HG03565 (cell line): ENCODE data around the gene FOLR3.
"Not testable (repeated sequence)": the region's sequence is repeated elsewhere in the genome, so short reads cannot be mapped to it uniquely, and the experiment has no call there.

Source experiments
- ATAC-seq: cut with Tn5 transposase; IDR thresholded peaks from one replicate; pipeline ENCODE4 v1.9.1; 2021; ENCODE audit warnings: mild to moderate bottlenecking, moderate library complexity; ENCODE audit not compliant: unreplicated experiment

Gene FOLR3

DNA sequence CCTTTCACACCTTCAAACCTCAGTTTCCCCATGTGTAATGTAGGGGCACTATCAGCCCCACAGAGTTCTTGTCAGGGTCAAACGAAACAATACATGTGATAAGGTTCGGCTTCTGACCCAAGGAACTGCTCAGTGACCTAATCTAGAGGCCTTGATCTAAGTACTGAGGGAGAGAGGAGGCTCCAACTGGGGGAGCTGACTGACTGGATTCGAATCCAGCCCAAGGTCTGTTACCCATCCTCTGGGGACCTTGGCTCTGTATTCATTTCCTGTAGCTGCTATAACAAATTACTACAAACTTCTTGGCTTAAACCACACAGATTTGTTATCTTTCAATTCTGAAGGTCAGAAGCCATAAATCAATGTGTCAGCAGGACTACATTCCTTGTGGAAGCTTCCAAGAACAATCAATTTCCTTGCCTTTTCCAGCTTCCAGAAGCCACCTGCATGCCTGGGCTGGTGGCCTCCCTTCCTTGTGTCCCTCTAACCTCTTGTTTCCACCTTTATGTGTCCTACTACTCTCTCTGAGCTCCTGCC is 12.3 kb upstream of the FOLR3 start:
- no peak for ATAC-seq

DNA sequence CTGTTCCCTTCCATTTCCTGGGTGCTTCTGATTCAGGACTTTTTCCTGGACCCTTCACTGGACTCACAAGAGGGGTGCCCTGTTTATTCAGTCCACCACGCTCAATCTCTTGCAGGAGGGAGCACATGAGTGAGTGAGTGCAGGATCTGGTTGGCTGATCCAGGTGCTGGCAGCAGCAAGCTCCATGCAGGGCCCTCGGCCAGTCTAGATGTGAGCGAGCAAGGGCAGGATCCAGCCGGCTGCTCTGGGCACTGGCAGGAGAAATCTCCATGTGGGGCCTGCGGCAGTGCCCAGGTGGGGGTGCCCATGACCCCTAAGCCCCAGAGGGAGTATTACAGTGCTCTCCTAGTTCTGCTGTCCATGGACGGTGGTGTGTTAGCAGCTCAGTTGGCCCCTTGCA is 11.5 kb upstream of the FOLR3 start:
- no peak for ATAC-seq

DNA sequence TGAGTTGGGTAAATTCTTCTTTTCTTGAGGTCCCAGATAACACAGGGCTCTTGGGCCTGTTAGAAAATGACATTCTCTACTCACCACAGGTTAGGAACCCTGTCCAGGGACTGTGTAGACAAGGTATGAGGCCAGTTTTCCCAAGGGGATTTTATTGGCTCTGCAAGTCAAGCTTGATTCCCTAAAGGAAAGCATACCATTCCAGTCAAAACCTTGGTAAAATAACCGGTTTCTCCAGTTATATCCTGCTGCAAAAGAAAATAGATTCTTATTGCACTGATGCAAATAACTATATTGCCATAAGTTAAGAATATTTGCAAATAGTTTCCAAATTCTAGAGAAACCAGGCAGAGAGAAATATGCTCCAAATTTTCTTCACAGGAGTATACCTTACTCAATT is 9.6 kb upstream of the FOLR3 start:
- no peak for ATAC-seq

- no peak for ATAC-seq
These were observed 7.6 kb upstream of the FOLR3 start for GRCh38 chr11:72127923-72128322.

GRCh38 chr11:72129381-72129780 is 6.1 kb upstream of the FOLR3 start:
- no peak for ATAC-seq

DNA sequence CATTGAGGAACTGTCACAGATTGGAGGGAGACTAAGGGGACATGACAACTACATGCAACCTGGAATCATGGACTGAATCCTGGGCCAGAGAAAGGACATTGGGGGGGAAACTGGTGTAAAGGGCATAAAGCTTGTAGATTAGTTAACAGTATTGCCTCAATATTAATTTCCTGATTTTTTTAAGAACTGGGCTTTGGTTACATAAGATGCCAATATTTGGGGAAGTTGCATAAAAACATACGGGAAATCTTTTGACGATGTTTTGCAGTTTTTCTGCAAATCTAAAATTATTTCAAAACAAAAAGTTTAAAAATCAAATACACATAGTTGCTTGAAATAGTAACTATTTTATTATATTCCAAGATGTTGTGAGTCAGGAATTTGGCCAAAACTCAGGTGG is 2.9 kb upstream of the FOLR3 start:
- ATAC-seq = no peak

DNA sequence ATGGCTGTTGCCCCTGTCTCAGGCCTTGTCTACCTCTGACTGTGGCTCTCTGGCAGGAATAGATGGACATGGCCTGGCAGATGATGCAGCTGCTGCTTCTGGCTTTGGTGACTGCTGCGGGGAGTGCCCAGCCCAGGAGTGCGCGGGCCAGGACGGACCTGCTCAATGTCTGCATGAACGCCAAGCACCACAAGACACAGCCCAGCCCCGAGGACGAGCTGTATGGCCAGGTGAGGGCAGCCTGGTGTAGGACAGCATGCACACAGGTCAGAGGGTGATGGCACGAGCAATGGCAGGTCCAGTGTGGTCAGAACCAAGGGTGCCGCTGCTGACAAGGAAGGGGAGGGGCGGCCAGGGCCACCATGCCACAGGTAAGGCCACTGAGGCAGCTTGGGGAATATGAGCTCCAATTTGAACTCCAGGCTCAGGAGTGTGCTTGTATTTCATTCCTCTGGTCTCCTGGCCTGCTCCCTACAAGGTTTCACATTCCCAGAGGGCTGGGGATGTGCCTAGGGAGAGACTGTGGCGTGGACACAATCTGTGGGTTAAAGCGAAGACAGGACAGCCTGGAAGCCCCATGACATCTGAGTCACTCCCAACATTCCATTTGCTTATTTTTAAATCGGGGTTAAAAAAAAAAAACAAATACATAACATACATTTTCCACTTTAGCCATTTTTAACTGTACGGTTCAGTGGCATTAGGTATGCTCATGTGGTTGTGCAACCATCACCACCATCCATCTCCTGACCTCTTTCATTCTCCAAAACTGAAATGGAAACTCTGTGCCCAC is 562 bp downstream of the FOLR3 start:
- ATAC-seq = no peak

DNA sequence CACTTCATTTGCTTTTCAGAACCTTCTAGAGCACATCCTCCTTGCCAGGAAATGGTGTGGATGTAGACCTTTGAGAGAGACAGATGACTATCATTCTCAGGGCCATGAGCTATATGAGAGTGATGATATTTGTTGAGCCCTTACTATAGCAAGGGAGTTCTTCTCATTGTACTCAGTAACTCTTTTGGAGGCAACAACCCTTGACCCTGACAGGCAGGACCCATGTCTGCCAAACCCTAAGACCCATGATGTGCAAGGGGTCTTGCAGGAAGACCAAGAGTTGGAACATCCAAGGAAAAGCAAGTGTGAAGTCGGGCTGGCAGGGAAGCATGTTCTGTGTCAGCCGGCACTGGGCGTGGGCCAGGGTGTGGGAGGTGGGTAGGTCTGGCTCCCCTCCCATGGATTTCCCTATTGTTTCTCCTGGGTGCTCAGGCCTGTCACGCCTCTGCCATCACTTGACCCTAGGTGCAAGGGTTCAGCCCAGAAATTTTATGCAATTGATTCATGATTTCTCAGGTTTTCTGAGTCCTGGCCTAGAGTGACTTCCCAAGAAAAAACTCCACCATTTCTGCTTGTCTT is 1.2 kb downstream of the FOLR3 start:
- ATAC-seq = no peak

DNA sequence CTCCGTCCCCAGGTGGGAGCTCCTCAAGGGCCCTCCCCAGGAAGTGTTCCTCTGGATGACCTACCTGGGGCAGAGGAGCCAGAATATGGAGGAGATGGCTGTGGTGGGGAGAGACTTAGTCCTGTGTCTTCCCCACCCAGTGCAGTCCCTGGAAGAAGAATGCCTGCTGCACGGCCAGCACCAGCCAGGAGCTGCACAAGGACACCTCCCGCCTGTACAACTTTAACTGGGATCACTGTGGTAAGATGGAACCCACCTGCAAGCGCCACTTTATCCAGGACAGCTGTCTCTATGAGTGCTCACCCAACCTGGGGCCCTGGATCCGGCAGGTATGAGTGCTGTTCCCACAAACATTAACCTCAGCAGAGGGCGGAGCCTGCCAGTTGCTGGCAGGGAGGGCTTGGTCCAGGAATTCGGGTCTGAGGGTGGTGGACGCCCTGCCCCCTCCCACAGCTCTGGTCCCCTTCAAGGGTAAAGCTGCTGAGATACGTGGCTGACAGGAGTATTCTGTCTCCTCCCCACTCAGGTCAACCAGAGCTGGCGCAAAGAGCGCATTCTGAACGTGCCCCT is 3.4 kb downstream of the FOLR3 start:
- ATAC-seq = no peak

- no peak for ATAC-seq
These were observed 4.0 kb downstream of the FOLR3 start for GRCh38 chr11:72139500-72139899.

- no peak for ATAC-seq
These were observed 5.1 kb downstream of the FOLR3 start for GRCh38 chr11:72140661-72141060.

GRCh38 chr11:72141066-72141465 is 5.5 kb downstream of the FOLR3 start:
- ATAC-seq = no peak

DNA sequence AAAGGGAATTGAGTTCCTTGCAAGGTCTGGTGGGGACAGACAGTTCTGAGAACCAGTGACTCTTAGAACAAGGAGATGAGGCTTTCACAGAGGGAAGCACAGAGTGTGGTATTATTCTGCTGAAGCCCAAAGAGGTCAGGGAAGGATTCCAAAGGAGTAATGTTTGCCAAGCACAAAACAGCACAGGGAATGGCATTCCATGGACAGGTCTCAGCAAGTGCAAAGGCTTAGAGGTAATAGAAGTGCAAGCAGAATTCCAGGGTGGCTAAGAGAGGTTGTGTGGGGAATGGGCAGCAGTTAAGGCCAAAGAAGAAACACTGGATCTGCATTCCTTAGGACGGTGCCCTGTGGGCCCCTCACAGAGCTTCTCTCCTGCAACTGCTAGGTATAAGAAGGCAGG is 6.6 kb downstream of the FOLR3 start:
- not testable (repeated sequence) for ATAC-seq

GRCh38 chr11:72142543-72142942 is 7.0 kb downstream of the FOLR3 start:
- not testable (repeated sequence) for ATAC-seq

DNA sequence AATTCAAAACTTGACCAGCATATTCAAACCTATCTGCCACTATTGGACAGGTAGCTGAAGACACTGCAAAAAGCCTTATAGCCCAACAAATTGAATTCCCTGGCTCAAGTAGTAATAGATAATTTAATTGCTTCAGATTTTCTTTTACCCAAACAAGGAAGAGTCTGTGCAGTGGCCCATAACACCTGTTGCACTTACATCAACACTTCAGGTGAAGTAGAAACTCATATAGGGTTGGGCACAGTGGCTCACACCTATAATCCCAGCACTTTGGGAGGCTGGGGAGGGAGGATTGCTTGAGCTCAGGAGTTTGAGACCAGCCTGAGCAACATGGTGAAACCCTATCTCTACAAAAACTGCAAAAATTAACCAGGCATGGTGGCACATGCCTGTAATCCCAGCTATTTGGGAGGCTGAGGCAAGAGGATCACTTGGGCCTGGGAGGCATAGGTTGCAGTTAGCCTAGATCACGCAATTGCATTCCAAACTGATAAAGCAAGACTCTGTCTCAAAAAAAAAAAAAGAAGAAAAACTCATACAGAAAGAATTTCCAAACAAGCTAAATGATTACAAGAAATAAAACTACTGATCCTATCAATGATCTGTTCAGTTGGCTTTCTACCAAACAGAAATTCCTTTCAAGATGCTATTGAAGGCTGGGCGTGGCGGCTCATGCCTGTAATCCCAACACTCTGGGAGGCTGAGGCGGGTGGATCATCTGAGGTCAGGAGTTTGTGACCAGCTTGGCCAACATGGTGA is 9.5 kb downstream of the FOLR3 start:
- no peak for ATAC-seq

GRCh38 chr11:72146625-72147024 is 11.1 kb downstream of the FOLR3 start:
- ATAC-seq = no peak

DNA sequence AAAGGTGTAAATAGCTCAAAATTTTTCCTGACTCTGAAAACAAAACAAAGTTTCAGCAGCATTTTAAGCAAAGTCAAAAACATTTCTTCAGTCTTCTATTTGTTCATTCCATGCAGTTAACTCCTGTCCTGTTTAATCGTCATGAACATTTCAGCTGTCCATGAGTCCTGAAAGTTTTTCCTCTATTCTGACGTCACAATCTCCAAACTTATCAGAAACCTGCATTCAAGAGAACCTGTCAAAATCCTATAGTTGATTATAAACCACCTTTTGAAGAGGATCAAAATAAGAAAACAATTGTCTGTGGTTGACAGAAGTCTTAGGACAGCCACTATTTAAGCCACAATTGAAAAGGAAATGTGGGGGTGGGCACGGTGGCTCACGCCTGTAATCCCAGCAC is 15.4 kb downstream of the FOLR3 start:
- no peak for ATAC-seq

- not testable (repeated sequence) for ATAC-seq
These were observed 18.3 kb downstream of the FOLR3 start for GRCh38 chr11:72153874-72154273.

- ATAC-seq = no peak
These were observed 19.3 kb downstream of the FOLR3 start for GRCh38 chr11:72154816-72155215.

DNA sequence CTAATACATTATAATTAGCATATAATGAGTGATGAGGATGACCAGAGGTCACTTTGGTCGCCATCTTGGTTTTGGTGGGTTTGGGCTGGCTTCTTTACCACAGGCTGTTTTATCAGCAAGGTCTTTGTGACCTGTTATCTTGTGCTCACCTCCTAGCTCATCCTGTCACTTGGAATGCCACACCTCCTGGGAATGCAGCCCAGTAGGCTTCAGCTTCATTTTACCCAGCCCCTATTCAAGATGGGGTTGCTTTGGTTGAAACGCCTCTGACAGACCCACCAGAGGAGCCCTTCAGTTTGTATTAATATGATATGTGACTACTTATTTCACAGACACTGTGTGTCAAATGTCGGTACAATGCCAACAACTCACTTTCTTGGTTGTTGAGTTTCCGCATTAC is 20.2 kb downstream of the FOLR3 start:
- ATAC-seq = no peak

GRCh38 chr11:72157131-72157530 is 21.6 kb downstream of the FOLR3 start:
- no peak for ATAC-seq
